HepG2 (cell line): ENCODE results near the gene NOL4L. TPM values are rescaled to one million over a fixed set of nuclear protein-coding genes. Genes with fewer than 3 reads are reported as not detected.

ENCODE experiments used
- CBX1 ChIP-seq: IDR thresholded peaks from one replicate; pipeline ENCODE4 v1.6.1; 2016; ENCODE audit warnings: antibody characterized with exemption, low read depth
- CREB1 ChIP-seq, 2 experiments: fragments of 450-650 bp in 1 of 2; IDR thresholded peaks; 2 replicates each; pipeline ENCODE4 v1.6.1; 2016 to 2017; ENCODE audit warnings: control low read depth in 1 of 2, mild to moderate bottlenecking in 1 of 2, missing compliant biosample characterization in 1 of 2, missing genetic modification characterization in 1 of 2
- EZH2 ChIP-seq: conservative IDR thresholded peaks from 2 replicates; pipeline ENCODE4 v1.6.1; 2012; ENCODE audit warnings: mild to moderate bottlenecking, low read depth, low read length, moderate library complexity
- NCOA1 ChIP-seq: sonication (generic); formaldehyde crosslinking; IDR thresholded peaks from 2 replicates; pipeline ENCODE4 v1.9.0; 2021; ENCODE audit warnings: missing genetic modification reagents
- PCBP2 ChIP-seq: fragments of 200-400 bp; formaldehyde crosslinking; optimal IDR thresholded peaks from 2 replicates; pipeline ENCODE3; 2018; ENCODE audit warnings: low read length, low read depth; ENCODE audit not compliant: poor library complexity, severe bottlenecking
- POLR2AphosphoS5 ChIP-seq: IDR thresholded peaks from 2 replicates; pipeline ENCODE4 v1.6.1; 2012; ENCODE audit warnings: low read depth, low read length
- TAF1 ChIP-seq: sonication (generic); formaldehyde crosslinking; IDR thresholded peaks from 2 replicates; pipeline ENCODE4 v1.4.0; 2020; ENCODE audit warnings: missing genetic modification reagents
- ZIK1 ChIP-seq: sonication (generic); formaldehyde crosslinking; IDR thresholded peaks from 2 replicates; pipeline ENCODE4 v1.5.0; 2020; ENCODE audit warnings: mild to moderate bottlenecking, low read depth, missing genetic modification reagents, borderline replicate concordance
- ZNF343 ChIP-seq: sonication (generic); formaldehyde crosslinking; IDR thresholded peaks from 2 replicates; pipeline ENCODE4 v1.4.0; 2020; ENCODE audit warnings: mild to moderate bottlenecking, missing genetic modification reagents
- ZNF549 ChIP-seq: sonication (generic); formaldehyde crosslinking; IDR thresholded peaks from 2 replicates; pipeline ENCODE4 v1.5.0; 2020; ENCODE audit warnings: missing genetic modification reagents
- ZSCAN22 ChIP-seq: sonication (generic); formaldehyde crosslinking; IDR thresholded peaks from 2 replicates; pipeline ENCODE4 v1.4.0; 2020; ENCODE audit warnings: mild to moderate bottlenecking, missing genetic modification reagents
- polyA plus RNA-seq, 8 experiments: library from polyadenylated mRNA; depleted of rRNA in 3 of 8; stranded (reverse) in 7 of 8; unstranded in 1 of 8; fragments of >200 nt; fragmentation: Illumina TruSeq in 4 of 8; extraction: Trizol in 4 of 8; gene quantifications; 2 replicates each; pipeline versions ENCODE4 v1.2.1 to v1.2.3, GENCODE V29; 2011 to 2016; ENCODE audit warnings: low read depth in 4 of 8, missing spikeins in 1 of 8, mixed read lengths in 1 of 8; ENCODE audit not compliant: insufficient read depth in 1 of 8
- total RNA-seq, 5 experiments: library from RNA; depleted of rRNA; stranded (reverse); fragments of >200 nt; fragmentation: Illumina TruSeq; extraction: Trizol; gene quantifications; 2 replicates each; pipeline ENCODE4 v1.2.3, GENCODE V29; 2016; ENCODE audit warnings: low read depth in 1 of 5
- TF ChIP-seq, protein P1 (sequence below): sonication (generic); formaldehyde crosslinking; IDR thresholded peaks from one replicate; pipeline ENCODE4 v1.5.1; 2020; ENCODE audit warnings: mild to moderate bottlenecking, missing genetic modification reagents; ENCODE audit errors: not compliant biosample characterization
- TF ChIP-seq, protein P2 (sequence below): sonication (generic); formaldehyde crosslinking; IDR thresholded peaks from 2 replicates; pipeline ENCODE4 v1.5.1; 2020; ENCODE audit warnings: missing genetic modification reagents, mild to moderate bottlenecking, borderline replicate concordance
- TF ChIP-seq, protein P3 (sequence below): sonication (generic); formaldehyde crosslinking; IDR thresholded peaks from 2 replicates; pipeline ENCODE4 v1.5.1; 2020; ENCODE audit warnings: missing genetic modification reagents, mild to moderate bottlenecking, borderline replicate concordance
- TF ChIP-seq, protein P4 (sequence below): sonication (generic); formaldehyde crosslinking; IDR thresholded peaks from 2 replicates; pipeline ENCODE4 v1.8.1; 2023; ENCODE audit warnings: missing genetic modification reagents, mild to moderate bottlenecking, borderline replicate concordance
- TF ChIP-seq, protein P5 (sequence below): sonication (generic); formaldehyde crosslinking; IDR thresholded peaks from 2 replicates; pipeline ENCODE4 v1.5.0; 2020; ENCODE audit warnings: mild to moderate bottlenecking, missing genetic modification reagents, moderate library complexity

The NOL4L gene
- total and polyA plus RNA-seq, 2 of the 13 experiments (the other 11 are each of a cell fraction or from before 2014, with no cell fraction given), result 16.6 to 35.4 TPM

DNA sequence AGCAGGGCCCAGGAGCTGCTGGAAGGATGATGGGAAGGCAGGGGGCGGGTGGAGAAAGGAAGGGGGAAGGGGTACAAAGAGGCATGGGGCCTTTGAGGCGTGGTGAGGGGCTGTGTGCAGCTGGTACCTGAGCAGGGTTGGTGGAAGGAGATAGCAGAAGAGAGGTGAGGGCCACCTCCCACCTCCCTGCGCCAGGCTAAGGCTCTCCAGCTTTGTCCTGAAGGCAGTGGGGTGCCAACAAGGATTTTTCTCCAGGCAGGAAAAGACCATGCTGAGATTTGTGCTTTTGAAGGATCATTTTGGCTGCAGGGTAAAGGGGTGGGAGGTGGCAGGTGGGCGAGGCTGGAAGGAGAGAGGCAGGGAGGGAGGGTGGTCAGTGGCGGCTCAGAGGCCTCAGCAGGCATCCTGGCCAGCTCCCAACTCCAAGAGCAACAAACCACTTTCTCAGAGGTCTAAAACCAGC lies 40.8 kb downstream of the NOL4L start (continued):
- TF ChIP-seq, protein P1, sequence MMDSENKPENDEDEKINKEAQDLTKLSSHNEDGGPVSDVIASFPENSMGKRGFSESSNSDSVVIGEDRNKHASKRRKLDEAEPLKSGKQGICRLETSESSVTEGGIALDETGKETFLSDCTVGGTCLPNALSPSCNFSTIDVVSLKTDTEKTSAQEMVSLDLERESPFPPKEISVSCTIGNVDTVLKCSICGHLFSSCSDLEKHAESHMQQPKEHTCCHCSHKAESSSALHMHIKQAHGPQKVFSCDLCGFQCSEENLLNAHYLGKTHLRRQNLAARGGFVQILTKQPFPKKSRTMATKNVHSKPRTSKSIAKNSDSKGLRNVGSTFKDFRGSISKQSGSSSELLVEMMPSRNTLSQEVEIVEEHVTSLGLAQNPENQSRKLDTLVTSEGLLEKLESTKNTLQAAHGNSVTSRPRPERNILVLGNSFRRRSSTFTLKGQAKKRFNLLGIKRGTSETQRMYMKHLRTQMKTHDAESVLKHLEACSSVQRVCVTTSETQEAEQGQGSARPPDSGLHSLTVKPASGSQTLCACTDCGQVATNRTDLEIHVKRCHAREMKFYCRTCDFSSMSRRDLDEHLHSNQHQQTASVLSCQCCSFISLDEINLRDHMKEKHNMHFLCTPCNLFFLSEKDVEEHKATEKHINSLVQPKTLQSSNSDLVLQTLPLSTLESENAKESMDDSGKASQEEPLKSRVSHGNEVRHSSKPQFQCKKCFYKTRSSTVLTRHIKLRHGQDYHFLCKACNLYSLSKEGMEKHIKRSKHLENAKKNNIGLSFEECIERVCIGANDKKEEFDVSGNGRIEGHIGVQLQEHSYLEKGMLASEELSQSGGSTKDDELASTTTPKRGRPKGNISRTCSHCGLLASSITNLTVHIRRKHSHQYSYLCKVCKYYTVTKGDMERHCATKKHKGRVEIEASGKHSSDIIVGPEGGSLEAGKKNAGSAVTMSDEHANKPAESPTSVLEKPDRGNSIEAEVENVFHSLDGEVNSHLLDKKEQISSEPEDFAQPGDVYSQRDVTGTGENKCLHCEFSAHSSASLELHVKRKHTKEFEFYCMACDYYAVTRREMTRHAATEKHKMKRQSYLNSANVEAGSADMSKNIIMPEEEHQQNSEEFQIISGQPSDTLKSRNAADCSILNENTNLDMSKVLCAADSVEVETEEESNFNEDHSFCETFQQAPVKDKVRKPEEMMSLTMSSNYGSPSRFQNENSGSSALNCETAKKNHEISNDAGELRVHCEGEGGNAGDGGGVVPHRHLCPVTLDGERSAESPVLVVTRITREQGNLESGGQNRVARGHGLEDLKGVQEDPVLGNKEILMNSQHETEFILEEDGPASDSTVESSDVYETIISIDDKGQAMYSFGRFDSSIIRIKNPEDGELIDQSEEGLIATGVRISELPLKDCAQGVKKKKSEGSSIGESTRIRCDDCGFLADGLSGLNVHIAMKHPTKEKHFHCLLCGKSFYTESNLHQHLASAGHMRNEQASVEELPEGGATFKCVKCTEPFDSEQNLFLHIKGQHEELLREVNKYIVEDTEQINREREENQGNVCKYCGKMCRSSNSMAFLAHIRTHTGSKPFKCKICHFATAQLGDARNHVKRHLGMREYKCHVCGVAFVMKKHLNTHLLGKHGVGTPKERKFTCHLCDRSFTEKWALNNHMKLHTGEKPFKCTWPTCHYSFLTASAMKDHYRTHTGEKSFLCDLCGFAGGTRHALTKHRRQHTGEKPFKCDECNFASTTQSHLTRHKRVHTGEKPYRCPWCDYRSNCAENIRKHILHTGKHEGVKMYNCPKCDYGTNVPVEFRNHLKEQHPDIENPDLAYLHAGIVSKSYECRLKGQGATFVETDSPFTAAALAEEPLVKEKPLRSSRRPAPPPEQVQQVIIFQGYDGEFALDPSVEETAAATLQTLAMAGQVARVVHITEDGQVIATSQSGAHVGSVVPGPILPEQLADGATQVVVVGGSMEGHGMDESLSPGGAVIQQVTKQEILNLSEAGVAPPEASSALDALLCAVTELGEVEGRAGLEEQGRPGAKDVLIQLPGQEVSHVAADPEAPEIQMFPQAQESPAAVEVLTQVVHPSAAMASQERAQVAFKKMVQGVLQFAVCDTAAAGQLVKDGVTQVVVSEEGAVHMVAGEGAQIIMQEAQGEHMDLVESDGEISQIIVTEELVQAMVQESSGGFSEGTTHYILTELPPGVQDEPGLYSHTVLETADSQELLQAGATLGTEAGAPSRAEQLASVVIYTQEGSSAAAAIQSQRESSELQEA, result no peak
- no peak for TF ChIP-seq ZNF549 (CRISPR knock-in tag)
- TF ChIP-seq, protein P2, sequence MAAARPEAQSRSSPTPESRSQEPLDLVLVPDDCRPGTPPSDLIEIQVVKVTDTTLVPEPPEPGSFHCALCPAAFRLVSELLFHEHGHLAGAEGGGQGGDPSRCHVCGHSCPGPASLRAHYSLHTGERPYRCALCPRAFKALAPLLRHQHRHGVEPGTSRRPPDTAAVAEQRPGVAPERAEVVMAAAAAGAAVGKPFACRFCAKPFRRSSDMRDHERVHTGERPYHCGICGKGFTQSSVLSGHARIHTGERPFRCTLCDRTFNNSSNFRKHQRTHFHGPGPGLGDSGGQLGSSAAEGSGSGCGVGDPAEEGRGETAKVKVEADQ (CRISPR knock-in tag), result no peak
- TF ChIP-seq, protein P3, sequence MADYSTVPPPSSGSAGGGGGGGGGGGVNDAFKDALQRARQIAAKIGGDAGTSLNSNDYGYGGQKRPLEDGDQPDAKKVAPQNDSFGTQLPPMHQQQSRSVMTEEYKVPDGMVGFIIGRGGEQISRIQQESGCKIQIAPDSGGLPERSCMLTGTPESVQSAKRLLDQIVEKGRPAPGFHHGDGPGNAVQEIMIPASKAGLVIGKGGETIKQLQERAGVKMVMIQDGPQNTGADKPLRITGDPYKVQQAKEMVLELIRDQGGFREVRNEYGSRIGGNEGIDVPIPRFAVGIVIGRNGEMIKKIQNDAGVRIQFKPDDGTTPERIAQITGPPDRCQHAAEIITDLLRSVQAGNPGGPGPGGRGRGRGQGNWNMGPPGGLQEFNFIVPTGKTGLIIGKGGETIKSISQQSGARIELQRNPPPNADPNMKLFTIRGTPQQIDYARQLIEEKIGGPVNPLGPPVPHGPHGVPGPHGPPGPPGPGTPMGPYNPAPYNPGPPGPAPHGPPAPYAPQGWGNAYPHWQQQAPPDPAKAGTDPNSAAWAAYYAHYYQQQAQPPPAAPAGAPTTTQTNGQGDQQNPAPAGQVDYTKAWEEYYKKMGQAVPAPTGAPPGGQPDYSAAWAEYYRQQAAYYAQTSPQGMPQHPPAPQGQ, result no peak
- TF ChIP-seq CBX1, result no peak
- 0 out of 2 replicates have a peak, but pooled peaks have one; percentile 8 for TF ChIP-seq ZSCAN22
- TF ChIP-seq EZH2, result no peak
- TF ChIP-seq TAF1, result no peak
- TF ChIP-seq NCOA1 (CRISPR knock-in tag), result 0 out of 2 replicates have a peak, but pooled peaks have one; percentile 13
- TF ChIP-seq ZIK1 (CRISPR knock-in tag), result no peak
- no peak; the same call in 1 of the 2 replicates for TF ChIP-seq POLR2AphosphoS5
- TF ChIP-seq PCBP2, result no peak
- 0 out of 2 replicates have a peak, but pooled peaks have one; percentile 46 for TF ChIP-seq ZNF343 (CRISPR knock-in tag)
- no peak for TF ChIP-seq CREB1 (IDR thresholded peaks at IDR 0.05)
- TF ChIP-seq CREB1 (CRISPR knock-in tag; IDR thresholded peaks at IDR 0.05), result no peak
- TF ChIP-seq, protein P4, sequence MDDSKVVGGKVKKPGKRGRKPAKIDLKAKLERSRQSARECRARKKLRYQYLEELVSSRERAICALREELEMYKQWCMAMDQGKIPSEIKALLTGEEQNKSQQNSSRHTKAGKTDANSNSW (CRISPR knock-in tag), result 0 out of 2 replicates have a peak, but pooled peaks have one; percentile 59
- TF ChIP-seq, protein P5, sequence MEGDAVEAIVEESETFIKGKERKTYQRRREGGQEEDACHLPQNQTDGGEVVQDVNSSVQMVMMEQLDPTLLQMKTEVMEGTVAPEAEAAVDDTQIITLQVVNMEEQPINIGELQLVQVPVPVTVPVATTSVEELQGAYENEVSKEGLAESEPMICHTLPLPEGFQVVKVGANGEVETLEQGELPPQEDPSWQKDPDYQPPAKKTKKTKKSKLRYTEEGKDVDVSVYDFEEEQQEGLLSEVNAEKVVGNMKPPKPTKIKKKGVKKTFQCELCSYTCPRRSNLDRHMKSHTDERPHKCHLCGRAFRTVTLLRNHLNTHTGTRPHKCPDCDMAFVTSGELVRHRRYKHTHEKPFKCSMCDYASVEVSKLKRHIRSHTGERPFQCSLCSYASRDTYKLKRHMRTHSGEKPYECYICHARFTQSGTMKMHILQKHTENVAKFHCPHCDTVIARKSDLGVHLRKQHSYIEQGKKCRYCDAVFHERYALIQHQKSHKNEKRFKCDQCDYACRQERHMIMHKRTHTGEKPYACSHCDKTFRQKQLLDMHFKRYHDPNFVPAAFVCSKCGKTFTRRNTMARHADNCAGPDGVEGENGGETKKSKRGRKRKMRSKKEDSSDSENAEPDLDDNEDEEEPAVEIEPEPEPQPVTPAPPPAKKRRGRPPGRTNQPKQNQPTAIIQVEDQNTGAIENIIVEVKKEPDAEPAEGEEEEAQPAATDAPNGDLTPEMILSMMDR (CRISPR knock-in tag), result no peak
